HEK293 (cell line): Measurements from ENCODE around the gene BRD2.

Source experiments
- BCL11B ChIP-seq: fragments of 450-650 bp; formaldehyde crosslinking; IDR thresholded peaks from 2 replicates; pipeline ENCODE4 v1.5.1; 2016; ENCODE audit warnings: low read depth, missing biosample characterization, missing genetic modification characterization
- GFI1B ChIP-seq: fragments of 450-650 bp; formaldehyde crosslinking; IDR thresholded peaks from 2 replicates; pipeline ENCODE4 v1.5.1; 2016; ENCODE audit warnings: missing biosample characterization, missing genetic modification characterization
- GLIS2 ChIP-seq: fragments of 450-650 bp; formaldehyde crosslinking; IDR thresholded peaks from 2 replicates; pipeline ENCODE4 v1.5.1; 2016; ENCODE audit warnings: missing biosample characterization, missing genetic modification characterization
- KLF1 ChIP-seq: fragments of 450-650 bp; formaldehyde crosslinking; IDR thresholded peaks from 2 replicates; pipeline ENCODE4 v1.5.1; 2016; ENCODE audit warnings: missing biosample characterization, missing genetic modification characterization
- KLF10 ChIP-seq: fragments of 450-650 bp; IDR thresholded peaks from 2 replicates; pipeline ENCODE4 v1.5.1; 2018; ENCODE audit warnings: missing biosample characterization, mild to moderate bottlenecking, missing genetic modification characterization
- OVOL3 ChIP-seq: fragments of 450-650 bp; formaldehyde crosslinking; IDR thresholded peaks from 2 replicates; pipeline ENCODE4 v1.5.1; 2016; ENCODE audit warnings: missing biosample characterization, missing genetic modification characterization
- ZFHX2 ChIP-seq: fragments of 450-650 bp; formaldehyde crosslinking; conservative IDR thresholded peaks from 2 replicates; pipeline ENCODE4 v1.5.1; 2016; ENCODE audit warnings: missing biosample characterization, missing genetic modification characterization
- ZFP3 ChIP-seq: fragments of 450-650 bp; formaldehyde crosslinking; IDR thresholded peaks from 2 replicates; pipeline ENCODE4 v1.5.1; 2016; ENCODE audit warnings: low read depth, missing biosample characterization, missing genetic modification characterization
- ZFP37 ChIP-seq: fragments of 450-650 bp; formaldehyde crosslinking; IDR thresholded peaks from 2 replicates; pipeline ENCODE4 v1.5.1; 2016; ENCODE audit warnings: missing biosample characterization, missing genetic modification characterization
- ZNF112 ChIP-seq: fragments of 450-650 bp; formaldehyde crosslinking; IDR thresholded peaks from 2 replicates; pipeline ENCODE4 v1.5.0; 2017; ENCODE audit warnings: missing biosample characterization, missing genetic modification characterization
- ZNF114 ChIP-seq: fragments of 450-650 bp; formaldehyde crosslinking; IDR thresholded peaks from 2 replicates; pipeline ENCODE4 v1.5.0; 2017; ENCODE audit warnings: missing biosample characterization, missing genetic modification characterization
- ZNF157 ChIP-seq: fragments of 450-650 bp; formaldehyde crosslinking; IDR thresholded peaks from 2 replicates; pipeline ENCODE4 v1.5.1; 2016; ENCODE audit warnings: missing biosample characterization, missing genetic modification characterization
- ZNF184 ChIP-seq: fragments of 450-650 bp; IDR thresholded peaks from 2 replicates; pipeline ENCODE4 v1.5.1; 2018; ENCODE audit warnings: missing biosample characterization, mild to moderate bottlenecking, missing genetic modification characterization
- ZNF2 ChIP-seq: fragments of 450-650 bp; formaldehyde crosslinking; IDR thresholded peaks from 2 replicates; pipeline ENCODE4 v1.5.1; 2016; ENCODE audit warnings: missing biosample characterization, missing genetic modification characterization
- ZNF214 ChIP-seq: fragments of 450-650 bp; formaldehyde crosslinking; IDR thresholded peaks from 2 replicates; pipeline ENCODE4 v1.5.1; 2017; ENCODE audit warnings: missing biosample characterization, mild to moderate bottlenecking, missing genetic modification characterization, borderline replicate concordance
- ZNF223 ChIP-seq: fragments of 450-650 bp; formaldehyde crosslinking; IDR thresholded peaks from 2 replicates; pipeline ENCODE4 v1.5.1; 2016; ENCODE audit warnings: missing biosample characterization, missing genetic modification characterization
- ZNF24 ChIP-seq: fragments of 450-650 bp; formaldehyde crosslinking; IDR thresholded peaks from 2 replicates; pipeline ENCODE4 v1.5.1; 2016; ENCODE audit warnings: missing biosample characterization, missing genetic modification characterization
- ZNF335 ChIP-seq: fragments of 450-650 bp; formaldehyde crosslinking; conservative IDR thresholded peaks from 2 replicates; pipeline ENCODE4 v1.5.1; 2016; ENCODE audit warnings: missing biosample characterization, missing genetic modification characterization
- ZNF473 ChIP-seq: fragments of 450-650 bp; formaldehyde crosslinking; IDR thresholded peaks from 2 replicates; pipeline ENCODE4 v1.5.1; 2017; ENCODE audit warnings: missing biosample characterization, missing genetic modification characterization
- ZNF518A ChIP-seq: fragments of 450-650 bp; formaldehyde crosslinking; conservative IDR thresholded peaks from 2 replicates; pipeline ENCODE4 v1.5.1; 2016; ENCODE audit warnings: low read depth, missing biosample characterization, missing genetic modification characterization
- ZNF521 ChIP-seq: fragments of 450-650 bp; formaldehyde crosslinking; IDR thresholded peaks from 2 replicates; pipeline ENCODE4 v1.5.1; 2017; ENCODE audit warnings: missing biosample characterization, mild to moderate bottlenecking, missing genetic modification characterization
- ZNF530 ChIP-seq: fragments of 450-650 bp; formaldehyde crosslinking; IDR thresholded peaks from 2 replicates; pipeline ENCODE4 v1.5.1; 2016; ENCODE audit warnings: low read depth, missing biosample characterization, missing genetic modification characterization
- ZNF544 ChIP-seq: fragments of 450-650 bp; formaldehyde crosslinking; IDR thresholded peaks from 2 replicates; pipeline ENCODE4 v1.5.0; 2017; ENCODE audit warnings: missing biosample characterization, missing genetic modification characterization
- ZNF549 ChIP-seq: fragments of 450-650 bp; IDR thresholded peaks from 2 replicates; pipeline ENCODE4 v1.5.1; 2018; ENCODE audit warnings: missing biosample characterization, missing genetic modification characterization, mild to moderate bottlenecking, inconsistent platforms, moderate library complexity
- ZNF621 ChIP-seq: fragments of 450-650 bp; formaldehyde crosslinking; IDR thresholded peaks from 2 replicates; pipeline ENCODE4 v1.5.1; 2017; ENCODE audit warnings: missing biosample characterization, missing genetic modification characterization
- ZNF660 ChIP-seq: fragments of 450-650 bp; IDR thresholded peaks from 2 replicates; pipeline ENCODE4 v1.5.1; 2018; ENCODE audit warnings: missing biosample characterization, mild to moderate bottlenecking, missing genetic modification characterization
- ZNF768 ChIP-seq: fragments of 450-650 bp; formaldehyde crosslinking; IDR thresholded peaks from 2 replicates; pipeline ENCODE4 v1.5.1; 2018; ENCODE audit warnings: missing biosample characterization, mild to moderate bottlenecking, missing genetic modification characterization
- TF ChIP-seq, protein P1 (sequence below): fragments of 450-650 bp; formaldehyde crosslinking; IDR thresholded peaks from 2 replicates; pipeline ENCODE4 v1.5.1; 2017; ENCODE audit warnings: missing biosample characterization, missing genetic modification characterization
- TF ChIP-seq, protein P2 (sequence below): fragments of 450-650 bp; formaldehyde crosslinking; IDR thresholded peaks from 2 replicates; pipeline ENCODE4 v1.5.1; 2016; ENCODE audit warnings: missing biosample characterization, missing genetic modification characterization
- TF ChIP-seq, protein P3 (sequence below): fragments of 450-650 bp; IDR thresholded peaks from 2 replicates; pipeline ENCODE4 v1.5.1; 2018; ENCODE audit warnings: missing biosample characterization, mild to moderate bottlenecking, missing genetic modification characterization

The BRD2 gene

GRCh38 chr6:32971581-32972352, 3.4 kb downstream of the BRD2 start (continued):
- TF ChIP-seq, protein P1, sequence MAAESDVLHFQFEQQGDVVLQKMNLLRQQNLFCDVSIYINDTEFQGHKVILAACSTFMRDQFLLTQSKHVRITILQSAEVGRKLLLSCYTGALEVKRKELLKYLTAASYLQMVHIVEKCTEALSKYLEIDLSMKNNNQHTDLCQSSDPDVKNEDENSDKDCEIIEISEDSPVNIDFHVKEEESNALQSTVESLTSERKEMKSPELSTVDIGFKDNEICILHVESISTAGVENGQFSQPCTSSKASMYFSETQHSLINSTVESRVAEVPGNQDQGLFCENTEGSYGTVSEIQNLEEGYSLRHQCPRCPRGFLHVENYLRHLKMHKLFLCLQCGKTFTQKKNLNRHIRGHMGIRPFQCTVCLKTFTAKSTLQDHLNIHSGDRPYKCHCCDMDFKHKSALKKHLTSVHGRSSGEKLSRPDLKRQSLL (tag by site-specific recombination), result peak; percentile 39
- TF ChIP-seq ZNF184 (tag by site-specific recombination) (0 out of 2 replicates have a peak, but pooled peaks have one; percentile 82), ZNF473 (tag by site-specific recombination) (no peak), BCL11B (peak; percentile 42; the same call in 1 of the 2 replicates), ZNF214 (no peak), ZNF530 (tag by site-specific recombination) (no peak), ZNF660 (tag by site-specific recombination) (peak; percentile 98), ZNF335 (0 out of 2 replicates have a peak, but pooled peaks have one; percentile 18), GLIS2 (tag by site-specific recombination) (peak; percentile 98), ZNF549 (no peak), GFI1B (tag by site-specific recombination) (no peak), KLF10 (tag by site-specific recombination) (peak; percentile 92), ZFP3 (no peak), ZNF112 (tag by site-specific recombination) (no peak), ZNF223 (tag by site-specific recombination) (no peak), OVOL3 (tag by site-specific recombination) (no peak; the same call in 1 of the 2 replicates), ZNF518A (tag by site-specific recombination) (peak; percentile 32; the same call in 1 of the 2 replicates), ZNF2 (tag by site-specific recombination) (no peak), ZNF521 (no peak), KLF1 (tag by site-specific recombination) (peak; percentile 96), ZNF24 (tag by site-specific recombination) (peak; percentile 48; the same call in 1 of the 2 replicates), ZNF157 (tag by site-specific recombination) (no peak), ZNF114 (tag by site-specific recombination) (no peak), ZNF768 (tag by site-specific recombination) (0 out of 2 replicates have a peak, but pooled peaks have one; percentile 49), ZFHX2 (tag by site-specific recombination) (peak; percentile 85), ZFP37 (tag by site-specific recombination) (peak; percentile 5; the same call in 1 of the 2 replicates), ZNF544 (tag by site-specific recombination) (no peak), ZNF621 (tag by site-specific recombination) (no peak)
- TF ChIP-seq, protein P2, sequence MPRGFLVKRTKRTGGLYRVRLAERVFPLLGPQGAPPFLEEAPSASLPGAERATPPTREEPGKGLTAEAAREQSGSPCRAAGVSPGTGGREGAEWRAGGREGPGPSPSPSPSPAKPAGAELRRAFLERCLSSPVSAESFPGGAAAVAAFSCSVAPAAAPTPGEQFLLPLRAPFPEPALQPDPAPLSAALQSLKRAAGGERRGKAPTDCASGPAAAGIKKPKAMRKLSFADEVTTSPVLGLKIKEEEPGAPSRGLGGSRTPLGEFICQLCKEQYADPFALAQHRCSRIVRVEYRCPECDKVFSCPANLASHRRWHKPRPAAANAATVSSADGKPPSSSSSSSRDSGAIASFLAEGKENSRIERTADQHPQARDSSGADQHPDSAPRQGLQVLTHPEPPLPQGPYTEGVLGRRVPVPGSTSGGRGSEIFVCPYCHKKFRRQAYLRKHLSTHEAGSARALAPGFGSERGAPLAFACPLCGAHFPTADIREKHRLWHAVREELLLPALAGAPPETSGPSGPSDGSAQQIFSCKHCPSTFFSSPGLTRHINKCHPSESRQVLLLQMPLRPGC (tag by site-specific recombination), result peak; percentile 60; the same call in 1 of the 2 replicates
- TF ChIP-seq, protein P3, sequence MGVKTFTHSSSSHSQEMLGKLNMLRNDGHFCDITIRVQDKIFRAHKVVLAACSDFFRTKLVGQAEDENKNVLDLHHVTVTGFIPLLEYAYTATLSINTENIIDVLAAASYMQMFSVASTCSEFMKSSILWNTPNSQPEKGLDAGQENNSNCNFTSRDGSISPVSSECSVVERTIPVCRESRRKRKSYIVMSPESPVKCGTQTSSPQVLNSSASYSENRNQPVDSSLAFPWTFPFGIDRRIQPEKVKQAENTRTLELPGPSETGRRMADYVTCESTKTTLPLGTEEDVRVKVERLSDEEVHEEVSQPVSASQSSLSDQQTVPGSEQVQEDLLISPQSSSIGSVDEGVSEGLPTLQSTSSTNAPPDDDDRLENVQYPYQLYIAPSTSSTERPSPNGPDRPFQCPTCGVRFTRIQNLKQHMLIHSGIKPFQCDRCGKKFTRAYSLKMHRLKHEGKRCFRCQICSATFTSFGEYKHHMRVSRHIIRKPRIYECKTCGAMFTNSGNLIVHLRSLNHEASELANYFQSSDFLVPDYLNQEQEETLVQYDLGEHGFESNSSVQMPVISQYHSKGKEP (tag by site-specific recombination), result peak; percentile 52
